Measurements from ENCODE around the gene RGPD8.
"Not testable (repeated sequence)": the region's sequence is repeated elsewhere in the genome, so short reads cannot be mapped to it uniquely, and the experiment has no call there.

The RGPD8 gene

DNA sequence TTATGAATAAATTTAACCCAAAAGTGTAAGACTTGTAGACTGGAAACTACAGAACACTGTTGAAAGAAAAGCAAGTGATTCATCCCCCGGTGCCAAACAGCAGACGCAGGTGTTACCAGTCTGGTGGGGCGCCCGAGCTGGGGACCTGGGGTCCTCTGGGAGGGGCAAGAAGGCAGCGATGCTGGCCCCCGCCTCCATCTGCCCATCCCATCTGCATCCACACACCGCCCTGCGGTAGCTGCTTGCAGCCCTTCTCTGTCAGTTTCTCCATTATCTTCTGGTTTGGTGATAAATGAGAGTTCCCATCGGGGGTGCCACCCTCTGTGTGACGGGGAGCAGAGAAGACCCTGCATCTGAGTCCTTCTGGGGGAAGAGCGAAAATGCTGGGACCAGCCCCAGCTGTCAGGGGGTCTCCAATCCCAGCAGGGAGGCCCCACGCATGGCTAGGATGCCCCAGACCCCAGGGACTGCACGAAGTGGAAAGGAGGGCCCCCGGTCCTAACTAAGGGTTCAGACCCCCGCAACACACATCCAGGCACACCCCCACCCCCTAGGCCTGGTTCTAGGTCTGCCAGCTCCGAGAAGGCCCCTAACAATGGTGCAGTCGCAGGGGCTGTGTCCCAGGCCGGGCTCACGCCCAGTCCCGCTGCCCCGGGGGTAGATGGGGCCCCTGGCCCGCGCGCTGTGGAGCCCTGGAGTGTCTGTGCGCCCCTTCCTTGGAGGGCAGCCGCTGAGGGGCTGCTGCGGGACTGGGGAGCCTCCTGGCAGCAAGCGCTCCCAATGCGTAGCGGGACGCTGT lies 686 bp upstream of the RGPD8 start:
- DNase-seq (ENCODE audit: extremely low read depth, low read depth) = no peak

DNA sequence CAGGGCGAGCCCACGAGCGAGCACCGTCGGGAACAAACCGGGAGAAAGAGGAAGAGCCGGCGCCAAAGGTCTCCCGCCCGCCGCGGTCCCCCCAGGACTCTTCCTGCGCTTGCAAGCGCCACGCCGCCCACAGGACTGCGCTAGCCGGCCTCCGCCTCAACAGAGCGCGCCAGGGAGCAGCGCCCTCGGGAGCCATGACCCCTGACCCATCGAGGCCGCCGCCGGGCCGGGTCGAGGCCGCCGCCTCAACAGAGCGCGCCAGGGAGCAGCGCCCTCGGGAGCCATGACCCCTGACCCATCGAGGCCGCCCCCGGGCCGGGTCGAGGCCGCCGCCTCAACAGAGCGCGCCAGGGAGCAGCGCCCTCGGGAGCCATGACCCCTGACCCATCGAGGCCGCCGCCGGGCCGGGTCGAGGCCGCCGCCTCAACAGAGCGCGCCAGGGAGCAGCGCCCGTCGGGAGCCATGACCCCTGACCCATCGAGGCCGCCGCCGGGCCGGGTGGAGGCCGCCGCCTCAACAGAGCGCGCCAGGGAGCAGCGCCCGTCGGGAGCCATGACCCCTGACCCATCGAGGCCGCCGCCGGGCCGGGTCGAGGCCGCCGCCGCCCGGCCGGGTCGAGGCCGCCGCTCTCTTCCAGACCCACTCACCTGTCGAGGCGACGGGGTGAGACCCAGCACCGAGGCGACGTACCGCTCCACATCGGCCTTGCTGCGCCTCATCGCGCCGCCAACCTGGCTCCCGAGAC lies 538 bp downstream of the RGPD8 start:
- not testable (repeated sequence) for DNase-seq (ENCODE audit: extremely low read depth, low read depth)
- H3K4me3 ChIP-seq (replicated peaks; ENCODE audit: low read depth, low read length) = peak overlapping the region; percentile 43

More for the DNA sequence above, 686 bp upstream of the RGPD8 start:
- H3K4me3 ChIP-seq (replicated peaks; ENCODE audit: low read depth, low read length) = no peak overlapping the region
- TF ChIP-seq, protein P1, sequence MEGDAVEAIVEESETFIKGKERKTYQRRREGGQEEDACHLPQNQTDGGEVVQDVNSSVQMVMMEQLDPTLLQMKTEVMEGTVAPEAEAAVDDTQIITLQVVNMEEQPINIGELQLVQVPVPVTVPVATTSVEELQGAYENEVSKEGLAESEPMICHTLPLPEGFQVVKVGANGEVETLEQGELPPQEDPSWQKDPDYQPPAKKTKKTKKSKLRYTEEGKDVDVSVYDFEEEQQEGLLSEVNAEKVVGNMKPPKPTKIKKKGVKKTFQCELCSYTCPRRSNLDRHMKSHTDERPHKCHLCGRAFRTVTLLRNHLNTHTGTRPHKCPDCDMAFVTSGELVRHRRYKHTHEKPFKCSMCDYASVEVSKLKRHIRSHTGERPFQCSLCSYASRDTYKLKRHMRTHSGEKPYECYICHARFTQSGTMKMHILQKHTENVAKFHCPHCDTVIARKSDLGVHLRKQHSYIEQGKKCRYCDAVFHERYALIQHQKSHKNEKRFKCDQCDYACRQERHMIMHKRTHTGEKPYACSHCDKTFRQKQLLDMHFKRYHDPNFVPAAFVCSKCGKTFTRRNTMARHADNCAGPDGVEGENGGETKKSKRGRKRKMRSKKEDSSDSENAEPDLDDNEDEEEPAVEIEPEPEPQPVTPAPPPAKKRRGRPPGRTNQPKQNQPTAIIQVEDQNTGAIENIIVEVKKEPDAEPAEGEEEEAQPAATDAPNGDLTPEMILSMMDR (IDR thresholded peaks at IDR 0.05; ENCODE audit: low read depth, low read length, missing control alignments) = no peak

DNA sequence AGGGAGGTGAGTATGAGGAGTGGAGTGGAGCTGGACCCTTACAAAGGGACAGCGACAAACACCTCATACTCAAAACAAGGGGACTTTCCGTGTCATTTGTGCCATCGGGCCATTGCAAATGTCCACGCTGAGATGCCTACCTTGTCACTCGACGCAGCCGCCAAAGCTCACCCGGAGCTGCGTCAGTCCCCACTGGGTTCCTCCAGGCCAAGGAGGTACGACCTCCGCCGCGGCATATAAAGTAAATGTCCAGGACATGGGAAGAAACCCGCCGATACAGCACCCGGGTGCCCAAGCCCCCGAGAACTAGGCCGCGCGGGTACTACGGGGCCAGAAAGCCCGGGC lies 1.1 kb downstream of the RGPD8 start:
- H3K4me3 ChIP-seq (replicated peaks; ENCODE audit: low read depth, low read length) = peak overlapping the region; percentile 43
- not testable (repeated sequence) for DNase-seq (ENCODE audit: extremely low read depth, low read depth)

DNA sequence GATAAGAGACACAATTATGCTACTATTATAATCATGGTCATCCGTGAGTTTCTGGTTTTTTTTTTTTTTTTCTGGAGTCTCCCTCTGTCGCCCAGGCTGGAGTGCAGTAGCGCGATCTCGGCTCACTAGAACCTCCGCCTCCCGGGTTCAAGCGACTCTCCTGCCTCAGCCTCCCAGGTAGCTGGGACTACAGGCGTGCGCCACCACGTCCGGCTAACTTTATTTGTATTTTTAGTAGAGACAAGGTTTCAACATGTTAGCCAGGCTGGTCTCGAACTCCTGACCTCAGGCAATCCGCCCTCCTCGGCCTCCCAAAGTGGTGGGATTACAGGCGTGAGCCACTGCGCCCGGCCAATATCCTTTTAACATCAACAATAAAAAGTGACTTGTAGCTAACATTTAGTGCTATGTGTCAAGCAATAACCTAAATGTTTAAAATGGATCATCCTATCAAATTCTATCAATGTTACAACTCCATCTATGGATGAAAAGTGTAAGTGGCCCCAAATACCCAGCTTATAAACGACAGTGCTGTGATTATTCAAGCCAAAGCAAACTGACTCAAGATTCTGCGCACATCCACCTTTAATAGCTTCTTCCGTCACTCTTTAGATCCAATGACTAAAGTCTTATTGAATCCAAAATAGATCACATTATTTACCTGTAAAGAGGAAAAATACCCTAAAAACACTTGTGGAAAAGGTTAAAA lies 1.7 kb downstream of the RGPD8 start:
- not testable (repeated sequence) for DNase-seq (ENCODE audit: extremely low read depth, low read depth)
- peak overlapping the region; percentile 43 for H3K4me3 ChIP-seq (replicated peaks; ENCODE audit: low read depth, low read length)

DNA sequence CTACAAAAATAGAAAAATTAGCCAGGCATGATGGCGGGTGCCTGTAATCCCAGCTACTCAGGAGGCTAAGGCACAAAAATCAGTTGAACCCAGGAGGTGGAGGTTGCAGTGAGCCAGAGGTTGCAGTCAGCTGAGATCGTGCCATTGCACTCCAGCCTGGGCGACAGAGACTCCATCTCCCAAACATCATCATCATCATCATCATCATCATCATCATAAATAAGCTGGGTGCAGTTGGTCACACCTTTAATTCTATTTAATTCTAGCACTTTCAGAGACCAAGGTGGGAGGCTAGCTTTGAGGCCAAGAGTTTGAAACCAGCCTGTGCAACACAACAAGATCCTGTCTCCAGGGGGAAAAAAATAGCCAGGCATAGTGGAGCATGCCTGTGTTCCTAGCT lies 8.9 kb downstream of the RGPD8 start:
- DNase-seq (ENCODE audit: extremely low read depth, low read depth); H3K4me3 ChIP-seq (replicated peaks; ENCODE audit: low read depth, low read length): not testable (repeated sequence)

DNA sequence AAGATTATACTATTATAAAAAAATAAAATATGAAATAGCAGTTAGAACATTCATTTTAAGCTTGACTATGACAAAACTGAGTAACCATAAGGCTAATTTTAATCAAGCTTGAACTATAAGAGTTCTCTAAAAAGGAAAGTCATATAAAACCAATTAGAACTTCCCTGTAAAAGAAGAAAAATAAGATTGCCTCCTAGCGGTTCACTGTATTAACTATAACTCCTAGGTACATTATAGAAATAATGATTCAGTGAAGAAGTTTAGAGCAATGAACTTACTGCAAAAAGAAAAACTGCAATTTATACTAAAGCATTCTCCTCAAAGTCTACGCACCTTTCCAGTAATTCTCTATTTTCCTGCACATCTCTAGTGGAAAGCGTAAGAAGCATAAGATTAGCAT lies 16.6 kb downstream of the RGPD8 start:
- DNase-seq (ENCODE audit: extremely low read depth, low read depth); H3K4me3 ChIP-seq (replicated peaks; ENCODE audit: low read depth, low read length): not testable (repeated sequence)

DNA sequence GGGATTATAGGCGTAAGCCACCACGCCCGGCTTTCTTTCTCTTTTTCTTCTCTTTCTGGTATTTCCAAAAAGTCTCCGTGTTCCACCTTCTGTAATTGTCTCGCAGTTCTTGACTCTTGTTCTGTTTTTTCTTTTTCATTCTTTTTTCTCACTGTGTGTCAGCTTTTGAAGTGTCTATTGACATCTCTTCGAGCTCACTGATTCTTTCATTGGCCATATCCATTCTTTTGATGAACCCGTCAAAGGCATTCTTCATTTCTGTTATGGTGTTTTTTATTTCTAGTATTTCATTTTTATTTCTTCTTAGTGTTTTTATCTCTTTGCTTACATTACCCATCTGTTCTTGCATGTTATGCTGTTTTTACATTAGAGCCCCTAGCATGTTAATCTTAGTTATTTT lies 73.4 kb downstream of the RGPD8 start:
- DNase-seq (ENCODE audit: extremely low read depth, low read depth); H3K4me3 ChIP-seq (replicated peaks; ENCODE audit: low read depth, low read length): not testable (repeated sequence)

DNA sequence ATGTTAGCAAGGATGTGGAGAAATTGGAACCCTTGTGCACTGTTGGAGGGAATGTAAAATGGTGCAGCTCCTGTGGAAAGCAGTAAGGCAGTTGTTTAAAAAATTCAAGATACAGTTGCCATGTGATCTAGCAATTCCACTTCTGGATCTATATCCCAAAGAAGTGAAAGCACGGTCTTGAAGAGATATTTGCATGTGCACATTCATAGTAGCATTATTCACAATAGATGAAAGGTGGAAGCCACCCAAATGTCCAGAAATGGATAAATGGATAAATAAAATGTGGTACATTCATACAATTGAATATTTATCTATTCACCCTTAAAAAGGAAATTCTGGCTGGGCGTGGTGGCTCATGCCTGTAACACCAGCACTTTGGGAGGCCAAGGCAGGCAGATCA lies 79.1 kb downstream of the RGPD8 start:
- not testable (repeated sequence) for H3K4me3 ChIP-seq (replicated peaks; ENCODE audit: low read depth, low read length); DNase-seq (ENCODE audit: extremely low read depth, low read depth)

DNA sequence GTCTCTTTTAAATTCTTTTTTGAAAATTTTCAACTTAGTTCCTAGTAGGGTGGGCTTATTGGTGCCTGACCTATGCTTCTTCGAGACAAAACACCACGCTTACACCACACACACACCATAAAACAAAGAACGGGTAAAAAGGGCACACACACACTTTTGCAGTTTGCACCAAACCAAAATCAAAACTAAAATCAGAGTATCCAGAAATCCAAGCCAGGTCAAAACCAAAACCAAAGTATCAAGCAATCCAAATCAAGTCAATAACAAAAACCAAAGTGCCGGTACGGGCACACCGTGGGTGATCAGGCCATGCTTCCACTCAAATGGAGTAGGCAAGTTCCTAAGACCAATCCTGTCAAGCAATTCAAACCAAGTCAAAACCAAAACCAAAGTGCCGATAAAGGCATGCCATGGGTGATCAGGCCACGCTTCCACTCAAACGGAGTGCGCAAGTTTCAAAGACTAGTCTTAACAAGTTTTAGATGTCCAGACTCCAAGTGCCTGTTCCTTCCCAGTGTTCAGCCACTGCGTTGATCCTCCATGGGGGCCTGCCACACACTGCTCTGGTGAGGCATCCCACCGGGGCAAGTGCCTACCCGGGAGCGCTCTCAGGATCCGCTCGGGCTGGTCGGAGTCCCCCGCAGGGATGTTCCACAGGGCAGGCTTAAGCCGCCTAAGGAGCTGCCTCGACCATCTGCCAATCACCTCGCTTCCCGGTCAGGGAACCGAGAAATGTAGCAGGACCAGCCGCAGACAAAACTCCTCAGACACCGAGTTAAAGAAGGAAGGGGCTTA lies 80.4 kb downstream of the RGPD8 start:
- not testable (repeated sequence) for H3K4me3 ChIP-seq (replicated peaks; ENCODE audit: low read depth, low read length); DNase-seq (ENCODE audit: extremely low read depth, low read depth)

DNA sequence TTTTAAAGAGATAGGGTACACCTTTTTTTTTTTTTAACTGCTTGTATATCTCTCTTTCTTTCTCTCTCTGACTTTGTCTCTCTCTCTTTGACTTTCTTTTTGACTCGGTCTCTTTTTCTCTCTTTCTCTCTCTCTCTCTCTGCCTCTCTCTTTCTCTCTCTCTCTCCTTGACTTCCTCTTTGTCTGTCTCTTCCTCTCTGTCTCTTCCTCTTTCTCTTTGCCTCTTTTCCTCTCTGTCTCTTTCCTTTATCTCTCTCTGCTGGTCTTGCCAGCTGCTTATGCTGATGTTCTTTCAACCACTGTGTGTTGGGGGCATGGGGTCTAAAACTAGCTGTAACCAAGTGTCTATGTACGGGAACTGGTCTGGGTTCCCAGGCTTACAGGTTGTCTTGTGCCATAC lies 81.2 kb downstream of the RGPD8 start:
- DNase-seq (ENCODE audit: extremely low read depth, low read depth); H3K4me3 ChIP-seq (replicated peaks; ENCODE audit: low read depth, low read length): not testable (repeated sequence)

DNA sequence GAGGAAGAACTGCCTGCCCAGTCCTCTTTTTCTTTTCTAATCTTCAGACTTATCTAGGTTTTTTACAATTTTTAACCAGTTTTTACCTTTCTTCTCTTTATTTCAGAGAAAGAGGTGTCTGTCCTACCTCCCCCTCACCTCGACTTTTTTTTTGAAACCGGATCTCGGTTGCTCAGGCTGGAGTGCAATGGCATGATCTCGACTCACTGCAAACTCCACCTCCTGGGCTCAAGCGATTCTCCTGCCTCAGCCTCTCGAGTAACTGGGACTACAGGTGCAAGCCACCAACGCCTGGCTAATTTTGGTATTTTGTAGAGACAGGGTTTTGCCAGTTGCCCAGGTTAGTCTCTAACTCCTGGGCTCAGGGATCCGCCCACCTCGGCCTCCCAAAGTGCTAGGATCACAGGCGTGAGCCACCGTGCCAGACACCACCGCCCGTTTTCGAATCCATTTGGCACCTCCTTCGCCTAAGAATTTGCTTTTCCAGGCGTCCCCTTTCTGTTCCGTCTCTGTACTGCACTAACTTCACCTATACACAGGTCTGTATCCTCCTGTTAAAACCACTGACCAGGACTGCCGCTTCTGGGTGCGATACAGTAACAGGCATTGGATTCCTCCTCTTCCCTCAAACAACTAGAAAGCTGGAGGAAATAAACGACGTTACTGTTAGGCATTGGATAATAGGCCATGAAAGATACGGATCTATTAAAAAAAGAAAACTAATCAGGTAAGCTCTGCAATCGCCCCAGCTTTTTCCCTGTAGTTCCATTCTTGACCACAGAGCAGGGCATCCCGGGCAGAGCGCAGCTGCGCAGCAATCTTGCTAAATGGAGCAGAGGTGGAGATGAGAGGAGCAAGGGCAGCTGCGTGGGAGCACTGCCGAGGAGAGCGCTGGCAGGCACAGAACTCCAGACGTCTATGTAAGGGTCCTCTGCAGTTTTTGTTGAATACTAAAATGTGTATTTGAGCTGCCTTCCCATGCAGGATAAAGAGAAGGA lies 88.1 kb downstream of the RGPD8 start:
- H3K4me3 ChIP-seq (replicated peaks; ENCODE audit: low read depth, low read length) = no peak overlapping the region
- TF ChIP-seq, protein P1 (IDR thresholded peaks at IDR 0.05; ENCODE audit: low read depth, low read length, missing control alignments) = no peak
- no peak for DNase-seq (ENCODE audit: extremely low read depth, low read depth)

All from HFF-Myc (cell line).